Mucosa of stomach (tissue), 1 donor: ENCODE data around the gene LMNA.
"Not testable (repeated sequence)": the region's sequence is repeated elsewhere in the genome, so short reads cannot be mapped to it uniquely, and the experiment has no call there.

ENCODE experiments used
- H3K27me3 ChIP-seq: one replicate; pipeline ENCODE4 v1.7.0; 2013; ENCODE audit warnings: mild to moderate bottlenecking, low read length; ENCODE audit not compliant: control insufficient read depth, insufficient read depth
- H3K36me3 ChIP-seq: one replicate; pipeline ENCODE4 v1.7.0; 2013; ENCODE audit warnings: low read length; ENCODE audit not compliant: control insufficient read depth, insufficient read depth
- H3K4me1 ChIP-seq: one replicate; pipeline ENCODE4 v1.7.0; 2013; ENCODE audit warnings: mild to moderate bottlenecking, low read length; ENCODE audit not compliant: control insufficient read depth, insufficient read depth
- H3K4me3 ChIP-seq: one replicate; pipeline ENCODE4 v1.7.0; 2013; ENCODE audit warnings: low read length
- H3K9ac ChIP-seq: one replicate; pipeline ENCODE4 v1.7.0; 2013; ENCODE audit warnings: mild to moderate bottlenecking, low read length, moderate library complexity
- H3K9me3 ChIP-seq: one replicate; pipeline ENCODE4 v1.7.0; 2013; ENCODE audit warnings: mild to moderate bottlenecking, low read length, moderate library complexity; ENCODE audit not compliant: control insufficient read depth
- donor health status: Pancreatic carcinoma.

The LMNA gene

DNA sequence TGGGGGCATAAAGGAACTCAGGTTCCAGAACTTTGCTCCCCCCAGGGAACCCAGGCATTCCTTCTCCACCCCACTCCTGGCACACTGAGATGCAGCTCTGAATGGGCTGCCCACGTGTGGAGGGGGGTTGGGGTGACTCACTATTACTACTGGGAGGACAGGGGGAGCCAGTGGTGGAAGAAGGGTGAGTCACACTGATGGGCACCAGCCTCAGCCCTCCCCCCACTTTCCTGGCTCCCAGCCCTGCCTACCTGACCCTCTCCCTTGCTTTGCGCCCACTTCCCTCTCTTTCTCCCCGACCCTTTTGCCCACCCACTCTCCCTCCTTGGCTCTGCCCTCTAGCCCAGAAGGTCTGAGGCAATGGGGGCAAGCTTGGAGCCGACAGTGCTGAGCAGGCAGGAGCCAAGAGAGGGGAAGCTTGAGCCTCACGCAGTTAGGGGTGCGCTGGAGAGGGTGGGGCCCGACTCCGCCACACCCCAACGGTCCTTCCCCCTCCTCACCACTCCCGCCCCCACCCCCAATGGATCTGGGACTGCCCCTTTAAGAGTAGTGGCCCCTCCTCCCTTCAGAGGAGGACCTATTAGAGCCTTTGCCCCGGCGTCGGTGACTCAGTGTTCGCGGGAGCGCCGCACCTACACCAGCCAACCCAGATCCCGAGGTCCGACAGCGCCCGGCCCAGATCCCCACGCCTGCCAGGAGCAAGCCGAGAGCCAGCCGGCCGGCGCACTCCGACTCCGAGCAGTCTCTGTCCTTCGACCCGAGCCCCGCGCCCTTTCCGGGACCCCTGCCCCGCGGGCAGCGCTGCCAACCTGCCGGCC, at the start of gene LMNA:
TSS of gene LMNA (plus strand) at position 611 of the 818 bp plus-strand sequence. CDS start 208 bp downstream, outside the sequence.
- Histone ChIP-seq H3K27me3 (no peaks in the 10 kb centered on the region), H3K4me3 (peak within 1 kb of the TSS; percentile 99), H3K9me3 (no peaks in the 10 kb centered on the region), H3K4me1 (peaks cover 22% of the 10 kb centered on the region), H3K9ac (peak within 1 kb of the TSS; percentile 96), H3K36me3 (no peaks in the 10 kb centered on the region)

DNA sequence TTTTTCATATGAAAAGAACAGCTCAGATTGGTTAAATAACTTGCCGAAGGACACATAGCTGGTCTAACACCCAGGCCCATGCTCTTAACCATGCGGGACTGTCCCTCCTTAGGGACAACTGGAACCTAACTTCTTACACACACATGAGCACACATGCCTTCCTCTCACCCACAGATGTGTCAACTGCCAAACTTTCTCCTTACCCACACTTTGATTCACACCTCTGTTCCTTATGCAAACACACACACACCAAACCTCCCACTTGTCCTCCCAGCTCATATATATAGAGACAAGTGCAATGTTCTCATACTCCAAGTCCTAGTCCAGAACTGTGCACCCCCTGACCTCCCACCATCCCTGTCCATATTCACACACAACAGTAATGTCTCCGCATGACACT, 49.3 kb upstream of the LMNA start:
- H3K4me3 ChIP-seq: no peak overlapping the region
- H3K4me1 ChIP-seq: peaks cover 11% of the 10 kb centered on the region
- H3K9ac ChIP-seq: no peak overlapping the region
- no peaks in the 10 kb centered on the region for H3K9me3 ChIP-seq
- no peaks in the 10 kb centered on the region for H3K27me3 ChIP-seq
- no peaks in the 10 kb centered on the region for H3K36me3 ChIP-seq

DNA sequence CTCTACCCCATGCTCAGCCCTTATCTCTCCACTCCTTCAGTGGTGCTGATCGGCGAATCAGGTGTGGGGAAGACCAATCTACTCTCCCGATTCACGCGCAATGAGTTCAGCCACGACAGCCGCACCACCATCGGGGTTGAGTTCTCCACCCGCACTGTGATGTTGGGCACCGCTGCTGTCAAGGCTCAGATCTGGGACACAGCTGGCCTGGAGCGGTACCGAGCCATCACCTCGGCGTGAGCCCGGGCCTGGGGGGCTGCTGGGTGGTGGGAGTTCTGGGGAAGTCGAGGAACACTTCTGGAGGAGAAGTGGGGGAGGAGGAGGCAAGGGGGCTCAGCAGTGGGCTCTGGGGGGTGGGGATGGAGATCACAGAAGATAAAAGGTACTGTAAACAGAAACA, 48.6 kb upstream of the LMNA start:
- Histone ChIP-seq H3K27me3 (no peaks in the 10 kb centered on the region), H3K9ac (no peak overlapping the region), H3K36me3 (no peaks in the 10 kb centered on the region), H3K9me3 (no peaks in the 10 kb centered on the region), H3K4me3 (no peak overlapping the region), H3K4me1 (peaks cover 11% of the 10 kb centered on the region)

DNA sequence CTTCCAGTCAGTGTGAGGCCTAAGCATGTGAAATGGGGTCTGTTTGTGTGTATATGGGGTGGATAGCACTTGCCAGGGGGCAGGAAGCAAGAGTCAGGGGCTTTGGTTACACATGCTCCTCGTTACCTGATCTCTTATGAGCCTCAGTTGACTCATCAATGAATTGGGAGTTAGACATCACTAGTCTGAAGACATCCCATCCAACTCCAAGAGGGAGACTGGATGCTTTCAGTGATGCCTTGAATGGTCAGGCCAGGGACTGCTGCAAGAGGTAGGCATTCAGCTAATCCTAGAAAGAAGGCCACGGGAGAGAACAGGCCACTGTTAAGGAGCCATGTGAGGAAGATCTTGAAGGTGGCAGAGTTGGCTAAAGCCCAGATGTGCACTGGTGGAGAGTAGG, 47.2 kb upstream of the LMNA start:
- no peaks in the 10 kb centered on the region for H3K36me3 ChIP-seq
- H3K9me3 ChIP-seq: no peaks in the 10 kb centered on the region
- H3K27me3 ChIP-seq: no peaks in the 10 kb centered on the region
- H3K9ac ChIP-seq: no peak overlapping the region
- no peak overlapping the region for H3K4me3 ChIP-seq
- peaks cover 11% of the 10 kb centered on the region for H3K4me1 ChIP-seq

DNA sequence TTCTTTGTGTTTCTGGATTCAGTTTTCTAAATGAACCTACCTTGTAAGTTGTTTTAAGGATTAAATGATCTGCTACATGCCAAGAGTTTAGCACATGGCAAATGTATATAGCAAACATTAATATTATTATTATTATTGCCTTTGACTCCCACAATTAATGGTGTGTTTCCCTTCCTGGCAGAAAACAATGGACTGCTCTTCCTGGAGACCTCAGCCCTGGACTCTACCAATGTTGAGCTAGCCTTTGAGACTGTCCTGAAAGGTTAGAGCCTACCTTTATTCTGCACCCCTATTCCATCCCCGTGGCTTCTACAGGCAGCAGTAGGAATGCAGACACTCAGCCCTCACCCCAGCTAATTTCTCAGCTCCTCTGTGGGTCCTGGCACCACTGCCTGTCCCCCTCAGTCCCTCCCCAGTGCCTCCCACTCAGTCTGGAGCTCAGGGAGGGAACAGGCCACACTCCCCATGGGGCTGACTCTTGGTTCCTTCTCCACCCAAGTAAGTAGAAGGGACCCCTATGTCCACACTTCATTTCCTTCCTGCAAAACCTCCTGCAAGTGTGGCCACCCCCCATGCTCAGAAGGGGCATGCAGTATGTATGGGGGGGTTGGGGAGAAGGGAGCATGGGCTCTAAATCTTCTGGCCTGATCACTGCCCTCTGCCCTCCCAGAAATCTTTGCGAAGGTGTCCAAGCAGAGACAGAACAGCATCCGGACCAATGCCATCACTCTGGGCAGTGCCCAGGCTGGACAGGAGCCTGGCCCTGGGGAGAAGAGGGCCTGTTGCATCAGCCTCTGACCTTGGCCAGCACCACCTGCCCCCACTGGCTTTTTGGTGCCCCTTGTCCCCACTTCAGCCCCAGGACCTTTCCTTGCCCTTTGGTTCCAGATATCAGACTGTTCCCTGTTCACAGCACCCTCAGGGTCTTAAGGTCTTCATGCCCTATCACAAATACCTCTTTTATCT, 44.7 kb upstream of the LMNA start:
- H3K4me1 ChIP-seq: no peaks in the 10 kb centered on the region
- H3K27me3 ChIP-seq: no peaks in the 10 kb centered on the region
- H3K9me3 ChIP-seq: no peaks in the 10 kb centered on the region
- no peak overlapping the region for H3K9ac ChIP-seq
- H3K36me3 ChIP-seq: no peaks in the 10 kb centered on the region
- no peak overlapping the region for H3K4me3 ChIP-seq

DNA sequence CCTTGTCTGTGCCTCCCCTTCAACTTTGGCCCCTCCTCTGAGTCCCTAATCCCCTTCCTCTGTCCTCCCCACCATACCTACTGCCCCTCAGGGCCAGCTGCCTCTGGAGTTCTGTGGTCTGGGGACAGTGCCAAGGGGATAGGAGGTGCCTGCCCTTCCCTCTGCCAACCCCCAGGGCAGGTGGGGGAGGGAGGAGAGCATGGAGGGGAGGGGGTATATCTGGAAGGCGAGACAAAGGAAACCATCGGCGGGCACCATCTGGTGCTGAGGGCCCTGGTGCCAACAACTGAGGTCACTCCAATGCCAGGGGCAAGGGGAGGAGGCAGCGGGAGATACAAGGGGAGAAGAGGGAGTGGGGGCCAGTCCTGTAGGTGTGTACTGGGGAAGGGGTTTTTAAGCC, 44.0 kb upstream of the LMNA start:
- Histone ChIP-seq H3K4me1 (no peaks in the 10 kb centered on the region), H3K4me3 (no peak overlapping the region), H3K9me3 (no peaks in the 10 kb centered on the region), H3K27me3 (no peaks in the 10 kb centered on the region), H3K36me3 (no peaks in the 10 kb centered on the region), H3K9ac (no peak overlapping the region)

DNA sequence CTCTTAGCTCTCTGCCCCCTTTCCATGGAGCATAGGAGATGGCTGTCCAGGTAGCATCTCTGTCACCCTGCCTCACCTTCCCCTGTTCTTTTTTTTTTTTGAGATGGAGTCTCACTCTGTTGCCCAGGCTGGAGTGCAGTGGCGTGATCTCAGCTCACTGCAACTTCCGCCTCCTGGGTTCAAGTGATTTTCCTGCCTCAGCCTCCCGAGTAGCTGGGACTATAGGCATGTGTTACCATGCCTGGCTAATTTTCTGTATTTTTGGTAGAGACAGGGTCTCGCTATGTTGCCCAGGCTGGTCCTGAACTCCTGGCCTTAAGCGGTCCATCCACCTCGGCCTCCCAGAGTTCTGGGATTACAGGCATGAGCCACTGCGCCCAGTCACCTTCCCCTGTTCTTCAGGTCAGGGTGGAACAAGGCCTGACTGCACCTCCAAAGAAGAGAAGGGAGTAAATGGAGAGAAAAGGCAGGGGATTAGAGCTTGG, 43.1 kb upstream of the LMNA start:
- not testable (repeated sequence) for H3K4me1 ChIP-seq, H3K9ac ChIP-seq, H3K9me3 ChIP-seq, H3K4me3 ChIP-seq, H3K36me3 ChIP-seq, H3K27me3 ChIP-seq

DNA sequence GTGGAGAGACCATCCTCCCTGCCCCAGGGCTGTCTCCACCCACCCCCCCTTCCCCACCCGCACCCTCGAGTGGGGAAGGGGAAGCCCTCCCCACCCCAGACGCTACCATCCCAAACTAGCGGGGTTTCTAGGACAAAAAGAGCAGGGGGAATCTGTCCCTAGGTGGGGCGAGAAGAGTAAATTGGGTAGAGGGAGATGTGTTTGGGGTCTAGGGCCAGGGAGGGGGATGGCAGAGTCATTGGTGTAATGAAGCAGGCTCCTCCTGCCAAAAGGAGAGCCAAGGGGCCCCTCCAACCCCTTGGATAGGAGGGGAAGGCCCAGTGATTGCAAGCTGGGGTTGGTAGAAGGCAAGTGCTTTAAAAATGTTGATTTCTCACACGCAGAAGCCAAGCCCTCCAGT, 42.3 kb upstream of the LMNA start:
- peaks cover 6% of the 10 kb centered on the region for H3K4me1 ChIP-seq
- H3K9me3 ChIP-seq: no peaks in the 10 kb centered on the region
- H3K4me3 ChIP-seq: no peak overlapping the region
- no peaks in the 10 kb centered on the region for H3K36me3 ChIP-seq
- no peak overlapping the region for H3K9ac ChIP-seq
- no peaks in the 10 kb centered on the region for H3K27me3 ChIP-seq

DNA sequence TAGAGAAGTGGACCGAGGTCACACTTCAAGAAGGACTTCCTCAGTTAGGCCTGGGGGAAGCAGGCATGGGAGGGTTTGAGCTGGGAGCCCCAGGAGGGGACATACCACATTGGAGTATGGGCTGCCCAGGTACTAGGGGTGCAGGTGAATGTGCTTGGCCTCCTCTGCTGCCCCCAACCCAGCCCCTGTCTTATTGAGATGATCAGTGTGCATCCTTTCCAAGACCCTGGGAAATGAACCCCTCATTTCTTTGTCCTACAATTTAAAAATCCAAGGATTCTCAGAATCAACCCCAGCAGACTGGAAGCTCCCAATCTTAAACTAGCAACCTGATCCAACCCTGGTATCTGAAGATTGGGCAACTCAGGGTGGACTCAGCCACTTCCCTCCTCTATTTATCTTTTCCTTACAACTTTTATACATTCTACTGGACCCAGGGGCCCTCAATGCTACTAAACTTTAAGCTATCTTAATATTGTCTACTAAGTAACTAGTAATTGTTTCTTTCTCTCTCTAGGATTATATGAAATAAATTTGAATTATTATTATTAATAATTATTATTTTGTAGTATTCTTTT, 41.3 kb upstream of the LMNA start:
- peaks cover 6% of the 10 kb centered on the region for H3K4me1 ChIP-seq
- no peaks in the 10 kb centered on the region for H3K9me3 ChIP-seq
- no peaks in the 10 kb centered on the region for H3K36me3 ChIP-seq
- no peaks in the 10 kb centered on the region for H3K27me3 ChIP-seq
- no peak overlapping the region for H3K9ac ChIP-seq
- no peak overlapping the region for H3K4me3 ChIP-seq

DNA sequence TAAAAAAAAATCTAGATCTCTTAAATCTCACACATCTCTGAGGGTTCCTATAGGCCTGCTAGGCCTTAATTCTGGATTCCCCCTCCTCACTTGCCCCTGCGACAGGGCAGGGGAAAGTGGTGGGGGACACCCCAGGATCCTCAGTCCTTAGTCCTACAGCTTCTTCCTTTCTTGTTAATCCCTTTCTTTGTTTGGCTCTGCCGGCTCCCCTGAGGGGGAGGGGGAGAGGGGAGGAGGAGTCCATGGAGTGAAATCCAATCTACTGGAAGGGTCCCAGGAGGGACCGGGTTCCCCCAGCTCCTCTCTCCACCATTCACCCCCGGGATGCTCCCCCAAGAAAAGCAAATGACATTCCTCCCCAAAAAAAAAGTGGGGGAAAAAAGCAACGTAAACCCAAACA, 40.8 kb upstream of the LMNA start:
- no peak overlapping the region for H3K4me3 ChIP-seq
- no peaks in the 10 kb centered on the region for H3K36me3 ChIP-seq

DNA sequence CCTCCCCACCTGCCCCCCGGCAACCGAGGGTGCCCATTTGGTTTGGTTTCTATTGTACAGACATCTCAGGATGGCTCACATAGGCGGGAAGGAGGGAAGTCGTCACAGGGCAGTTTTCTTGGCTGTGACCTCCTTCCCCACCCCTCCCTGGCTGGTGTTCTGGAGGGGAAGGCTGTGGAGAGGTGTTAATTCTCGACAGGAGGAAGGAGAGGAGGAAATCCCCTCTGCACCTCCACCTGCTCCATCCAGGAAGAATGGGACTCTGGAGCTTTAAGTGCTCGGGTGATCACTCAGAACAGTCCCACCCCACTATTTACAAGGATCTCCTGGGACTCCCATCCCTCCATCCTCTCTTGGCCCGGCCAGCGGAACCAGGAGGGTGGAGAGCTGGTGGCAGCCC, 39.9 kb upstream of the LMNA start:
- H3K4me1 ChIP-seq: peaks cover 11% of the 10 kb centered on the region
- no peak overlapping the region for H3K4me3 ChIP-seq
- H3K36me3 ChIP-seq: no peaks in the 10 kb centered on the region
- no peak overlapping the region for H3K9ac ChIP-seq
- H3K9me3 ChIP-seq: no peaks in the 10 kb centered on the region
- H3K27me3 ChIP-seq: no peaks in the 10 kb centered on the region

More for the DNA sequence above, 40.8 kb upstream of the LMNA start:
- no peaks in the 10 kb centered on the region for H3K9me3 ChIP-seq
- H3K27me3 ChIP-seq: no peaks in the 10 kb centered on the region
- no peak overlapping the region for H3K9ac ChIP-seq
- H3K4me1 ChIP-seq: peaks cover 10% of the 10 kb centered on the region

DNA sequence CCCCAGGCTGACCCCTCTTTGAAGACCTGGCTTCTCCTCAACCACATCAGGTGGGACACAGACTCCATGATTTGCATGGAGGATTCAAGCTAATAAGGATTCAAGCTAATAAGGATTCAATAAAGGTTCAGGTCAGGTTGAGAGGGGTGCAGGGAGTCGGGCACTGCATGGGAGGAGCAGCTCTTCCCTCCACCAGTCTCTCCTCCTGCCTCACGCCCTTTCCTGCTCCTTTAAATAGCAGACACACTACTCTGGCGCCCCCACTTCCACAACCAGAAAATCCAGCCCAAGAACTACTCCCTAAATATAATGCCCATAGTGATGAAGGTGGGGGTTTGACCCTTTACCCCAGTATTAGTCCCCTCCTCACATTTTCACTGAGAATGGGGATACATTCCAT, 39.3 kb upstream of the LMNA start:
- no peaks in the 10 kb centered on the region for H3K27me3 ChIP-seq
- no peaks in the 10 kb centered on the region for H3K36me3 ChIP-seq
- H3K4me1 ChIP-seq: peaks cover 11% of the 10 kb centered on the region
- no peak overlapping the region for H3K9ac ChIP-seq
- no peaks in the 10 kb centered on the region for H3K9me3 ChIP-seq
- H3K4me3 ChIP-seq: no peak overlapping the region
